Osteocyte (in vitro differentiated cells): ENCODE measurements around the gene ZNF853. TPM values are rescaled to one million over a fixed set of nuclear protein-coding genes. Genes with fewer than 3 reads are reported as not detected.

ENCODE experiments used
- DNase-seq: peaks from one replicate; pipeline ENCODE4 v3.0.0; 2021; ENCODE audit warnings: mixed read lengths; ENCODE audit not compliant: unreplicated experiment; ENCODE audit errors: extremely low spot score
- H3K27ac Mint-ChIP-seq: one replicate; pipeline ENCODE4 v1.8.0; 2021; ENCODE audit warnings: mild to moderate bottlenecking, mixed read lengths; ENCODE audit not compliant: unreplicated experiment
- H3K27me3 Mint-ChIP-seq: one replicate; pipeline ENCODE4 v1.8.0; 2021; ENCODE audit warnings: mixed read lengths; ENCODE audit not compliant: unreplicated experiment
- H3K36me3 Mint-ChIP-seq: one replicate; pipeline ENCODE4 v1.8.0; 2021; ENCODE audit warnings: mixed read lengths; ENCODE audit not compliant: unreplicated experiment
- H3K4me1 Mint-ChIP-seq: one replicate; pipeline ENCODE4 v1.8.0; 2021; ENCODE audit warnings: mixed read lengths; ENCODE audit not compliant: unreplicated experiment
- H3K4me3 Mint-ChIP-seq: one replicate; pipeline ENCODE4 v1.8.0; 2021; ENCODE audit warnings: mild to moderate bottlenecking, moderate library complexity, mixed read lengths; ENCODE audit not compliant: unreplicated experiment
- H3K9me3 Mint-ChIP-seq: one replicate; pipeline ENCODE4 v1.8.0; 2021; ENCODE audit warnings: mixed read lengths; ENCODE audit not compliant: unreplicated experiment
- CTCF ChIP-seq: fragments of 200-600 bp; sonication (generic); IDR thresholded peaks from 2 replicates; pipeline ENCODE4 v1.5.0; 2021; ENCODE audit warnings: antibody characterized with exemption, mild to moderate bottlenecking, moderate library complexity
- total RNA-seq: library from RNA; stranded (reverse); gene quantifications from 2 replicates; pipeline ENCODE4 v1.2.1, GENCODE V29; 2021

ZNF853 gene
- total RNA-seq, 1 donor from 2014 or later: 18.2 TPM

- no peak for DNase-seq
Measured at GRCh38 chr7:6637544-6638229, 22.3 kb downstream of the ZNF853 start.

GRCh38 chr7:6639032-6639431, 23.6 kb downstream of the ZNF853 start:
- Mint-ChIP-seq H3K4me1 (peaks cover 25% of the 10 kb centered on the region), H3K4me3 (peak overlapping the region; percentile 80), H3K9me3 (no peaks in the 10 kb centered on the region), H3K27me3 (no peaks in the 10 kb centered on the region), H3K36me3 (peaks cover 17% of the 10 kb centered on the region), H3K27ac (peak overlapping the region; percentile 7)
- no peak for TF ChIP-seq CTCF
- DNase-seq: no peak

More at GRCh38 chr7:6637544-6638229, 22.3 kb downstream of the ZNF853 start:
- H3K4me1 Mint-ChIP-seq: peaks cover 25% of the 10 kb centered on the region
- H3K9me3 Mint-ChIP-seq: no peaks in the 10 kb centered on the region
- no peaks in the 10 kb centered on the region for H3K27me3 Mint-ChIP-seq
- peak; percentile 37 for TF ChIP-seq CTCF
- H3K4me3 Mint-ChIP-seq: peak overlapping the region; percentile 80
- H3K27ac Mint-ChIP-seq: peak overlapping the region; percentile 66
- H3K36me3 Mint-ChIP-seq: peaks cover 13% of the 10 kb centered on the region

- Mint-ChIP-seq H3K4me1 (peaks cover 25% of the 10 kb centered on the region), H3K4me3 (peak overlapping the region; percentile 80), H3K27ac (no peak overlapping the region), H3K9me3 (no peaks in the 10 kb centered on the region), H3K27me3 (no peaks in the 10 kb centered on the region), H3K36me3 (peaks cover 20% of the 10 kb centered on the region)
- no peak for TF ChIP-seq CTCF
- DNase-seq: no peak
Measured at GRCh38 chr7:6639627-6640026, 24.2 kb downstream of the ZNF853 start.

GRCh38 chr7:6640246-6640721, 24.9 kb downstream of the ZNF853 start:
- no peaks in the 10 kb centered on the region for H3K27me3 Mint-ChIP-seq
- no peak for TF ChIP-seq CTCF
- no peak overlapping the region for H3K27ac Mint-ChIP-seq
- peaks cover 25% of the 10 kb centered on the region for H3K4me1 Mint-ChIP-seq
- no peaks in the 10 kb centered on the region for H3K9me3 Mint-ChIP-seq
- DNase-seq: no peak
- H3K4me3 Mint-ChIP-seq: no peak overlapping the region
- H3K36me3 Mint-ChIP-seq: peaks cover 26% of the 10 kb centered on the region

- H3K9me3 Mint-ChIP-seq: no peaks in the 10 kb centered on the region
- no peak overlapping the region for H3K4me3 Mint-ChIP-seq
- DNase-seq: no peak
- H3K27me3 Mint-ChIP-seq: no peaks in the 10 kb centered on the region
- peaks cover 22% of the 10 kb centered on the region for H3K4me1 Mint-ChIP-seq
- no peak for TF ChIP-seq CTCF
- H3K36me3 Mint-ChIP-seq: peaks cover 26% of the 10 kb centered on the region
- no peak overlapping the region for H3K27ac Mint-ChIP-seq
Measured at GRCh38 chr7:6641305-6642035, 26.1 kb downstream of the ZNF853 start.
